ENCODE data around the gene BICDL2.

GRCh38 chr16:3038896-3039295 lies 2.2 kb upstream of the BICDL2 start:
- TF ChIP-seq, protein P1, sequence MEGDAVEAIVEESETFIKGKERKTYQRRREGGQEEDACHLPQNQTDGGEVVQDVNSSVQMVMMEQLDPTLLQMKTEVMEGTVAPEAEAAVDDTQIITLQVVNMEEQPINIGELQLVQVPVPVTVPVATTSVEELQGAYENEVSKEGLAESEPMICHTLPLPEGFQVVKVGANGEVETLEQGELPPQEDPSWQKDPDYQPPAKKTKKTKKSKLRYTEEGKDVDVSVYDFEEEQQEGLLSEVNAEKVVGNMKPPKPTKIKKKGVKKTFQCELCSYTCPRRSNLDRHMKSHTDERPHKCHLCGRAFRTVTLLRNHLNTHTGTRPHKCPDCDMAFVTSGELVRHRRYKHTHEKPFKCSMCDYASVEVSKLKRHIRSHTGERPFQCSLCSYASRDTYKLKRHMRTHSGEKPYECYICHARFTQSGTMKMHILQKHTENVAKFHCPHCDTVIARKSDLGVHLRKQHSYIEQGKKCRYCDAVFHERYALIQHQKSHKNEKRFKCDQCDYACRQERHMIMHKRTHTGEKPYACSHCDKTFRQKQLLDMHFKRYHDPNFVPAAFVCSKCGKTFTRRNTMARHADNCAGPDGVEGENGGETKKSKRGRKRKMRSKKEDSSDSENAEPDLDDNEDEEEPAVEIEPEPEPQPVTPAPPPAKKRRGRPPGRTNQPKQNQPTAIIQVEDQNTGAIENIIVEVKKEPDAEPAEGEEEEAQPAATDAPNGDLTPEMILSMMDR (IDR thresholded peaks at IDR 0.05), result no peak
- no peak for TF ChIP-seq POLR2A (IDR thresholded peaks at IDR 0.05)

Data from body of pancreas (tissue), 4 donors.